Measurements from ENCODE around the gene PLCH2.

Gene PLCH2

GRCh38 chr1:2533365-2533764, 57.3 kb downstream of the PLCH2 start:
- DNase-seq, result no peak

GRCh38 chr1:2534315-2534686, 58.2 kb downstream of the PLCH2 start:
- DNase-seq, result no peak

- no peak for DNase-seq
Observed at GRCh38 chr1:2534687-2535441, 58.8 kb downstream of the PLCH2 start.

GRCh38 chr1:2535455-2535854, 59.4 kb downstream of the PLCH2 start:
- DNase-seq, result no peak

GRCh38 chr1:2535981-2536380, 59.9 kb downstream of the PLCH2 start:
- DNase-seq, result no peak

GRCh38 chr1:2537784-2538115, 61.7 kb downstream of the PLCH2 start:
- DNase-seq, result no peak

- no peak for DNase-seq
Observed at GRCh38 chr1:2538376-2538775, 62.3 kb downstream of the PLCH2 start.

- no peak for DNase-seq
Observed at GRCh38 chr1:2538872-2539271, 62.8 kb downstream of the PLCH2 start.

GRCh38 chr1:2539312-2539907, 63.3 kb downstream of the PLCH2 start:
- peak in 3 of 4 experiments; percentile 28 to 50 (median 37) for DNase-seq

- no peak for DNase-seq
Observed at GRCh38 chr1:2540816-2541492, 64.9 kb downstream of the PLCH2 start.

GRCh38 chr1:2541619-2542245, 65.6 kb downstream of the PLCH2 start:
- no peak for DNase-seq

GRCh38 chr1:2542246-2542915, 66.3 kb downstream of the PLCH2 start:
- DNase-seq, result no peak

- DNase-seq, result no peak
Observed at GRCh38 chr1:2543543-2544092, 67.5 kb downstream of the PLCH2 start.

GRCh38 chr1:2544093-2544874, 68.2 kb downstream of the PLCH2 start:
- no peak for DNase-seq

- no peak for DNase-seq
Observed at GRCh38 chr1:2544875-2545640, 69.0 kb downstream of the PLCH2 start.

GRCh38 chr1:2545754-2546514, 69.8 kb downstream of the PLCH2 start:
- DNase-seq, result peak; percentile 84 to 96 (median 90)

GRCh38 chr1:2546515-2547209, 70.6 kb downstream of the PLCH2 start:
- peak; percentile 92 to 97 (median 96) for DNase-seq

GRCh38 chr1:2547210-2548067, 71.3 kb downstream of the PLCH2 start:
- DNase-seq, result peak; percentile 41 to 75 (median 68)

Measured in suppressor macrophage (primary cell).